ENCODE measurements around the gene VWCE. TPM values are rescaled to one million over a fixed set of nuclear protein-coding genes. Genes with fewer than 3 reads are reported as not detected.

VWCE gene
- polyA plus RNA-seq, 1 of the 3 experiments (the other 2 are of a cell fraction): 5.0 TPM

- TF ChIP-seq POLR2AphosphoS5 (IDR thresholded peaks at IDR 0.05; ENCODE audit: low read depth, low read length) (no peak), YY1 (IDR thresholded peaks at IDR 0.05; ENCODE audit: low read depth) (no peak), MXI1 (IDR thresholded peaks at IDR 0.05; ENCODE audit: low read depth, low read length) (no peak), ELF1 (IDR thresholded peaks at IDR 0.05) (no peak), SIN3A (IDR thresholded peaks at IDR 0.05; ENCODE audit: borderline replicate concordance, low read depth, low read length) (no peak), JUND (IDR thresholded peaks at IDR 0.05) (no peak), FOXJ3 (CRISPR knock-in tag; IDR thresholded peaks at IDR 0.05) (no peak), EP300 (IDR thresholded peaks at IDR 0.05; ENCODE audit: borderline replicate concordance in 1 of 2, low read depth in 1 of 2, low read length in 1 of 2) (no peak), NFIC (IDR thresholded peaks at IDR 0.05; ENCODE audit: borderline replicate concordance) (no peak), RXRA (IDR thresholded peaks at IDR 0.05; ENCODE audit: borderline replicate concordance, low read depth) (no peak)
- TF ChIP-seq, protein P1, sequence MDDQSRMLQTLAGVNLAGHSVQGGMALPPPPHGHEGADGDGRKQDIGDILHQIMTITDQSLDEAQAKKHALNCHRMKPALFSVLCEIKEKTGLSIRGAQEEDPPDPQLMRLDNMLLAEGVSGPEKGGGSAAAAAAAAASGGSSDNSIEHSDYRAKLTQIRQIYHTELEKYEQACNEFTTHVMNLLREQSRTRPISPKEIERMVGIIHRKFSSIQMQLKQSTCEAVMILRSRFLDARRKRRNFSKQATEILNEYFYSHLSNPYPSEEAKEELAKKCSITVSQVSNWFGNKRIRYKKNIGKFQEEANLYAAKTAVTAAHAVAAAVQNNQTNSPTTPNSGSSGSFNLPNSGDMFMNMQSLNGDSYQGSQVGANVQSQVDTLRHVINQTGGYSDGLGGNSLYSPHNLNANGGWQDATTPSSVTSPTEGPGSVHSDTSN (IDR thresholded peaks at IDR 0.05): no peak
- Histone ChIP-seq H3K79me2 (ENCODE audit: insufficient read depth) (peaks cover under 1% of the 10 kb centered on the region), H3K36me3 (replicated peaks in 1 of 2; ENCODE audit: control insufficient read depth in 1 of 2, insufficient read depth in 2 of 2, low read length in 1 of 2) (peaks cover 0 to 24% of the 10 kb centered on the region in 2 experiments), H3K27ac (ENCODE audit: low read depth in 2 of 2, low read length in 1 of 2) (no peak overlapping the region), H3F3A (replicated peaks; ENCODE audit: insufficient read depth) (no peaks in the 10 kb centered on the region), H3K4me3 (ENCODE audit: low read depth in 2 of 2, low read length in 1 of 2) (no peak overlapping the region), H3K4me2 (no peak overlapping the region), H3K9ac (no peak overlapping the region), H3K4me1 (ENCODE audit: control insufficient read depth in 1 of 2, insufficient read depth in 2 of 2, low read depth in 1 of 2, low read length in 1 of 2) (peaks cover 8 to 28% of the 10 kb centered on the region in 2 experiments; a peak in 2 of 4 replicates), H2AFZ (ENCODE audit: low read depth) (no peak overlapping the region), H3K9me2 (no peaks in the 10 kb centered on the region), H3K9me3 (no peaks in the 10 kb centered on the region), H3K27me3 (ENCODE audit: insufficient read depth) (no peaks in the 10 kb centered on the region), H4K20me1 (ENCODE audit: insufficient read depth) (no peaks in the 10 kb centered on the region)
- CTCF ChIA-PET: interaction anchor here (0.9 to 7.9 kb wide), 6 partner anchors 18 to 98 kb away, joined by 3 to 300 read pairs (median 55); partner anchors contain the start of genes CYB561A3, TMEM138 and TMEM216
- WGBS (ENCODE audit: low lambda C conversion rate): 93% methylated on average over 10 of the region's 15 CpGs
- POLR2A ChIA-PET: interaction anchor here (1.2 kb wide), 1 partner anchor 24 kb away, joined by 4 read pairs; the partner anchor contains the start of genes CYB561A3 and TMEM138
- DNase-seq: no peak
These were observed 42.8 kb upstream of the VWCE start for GRCh38 chr11:61337706-61338470.

DNA sequence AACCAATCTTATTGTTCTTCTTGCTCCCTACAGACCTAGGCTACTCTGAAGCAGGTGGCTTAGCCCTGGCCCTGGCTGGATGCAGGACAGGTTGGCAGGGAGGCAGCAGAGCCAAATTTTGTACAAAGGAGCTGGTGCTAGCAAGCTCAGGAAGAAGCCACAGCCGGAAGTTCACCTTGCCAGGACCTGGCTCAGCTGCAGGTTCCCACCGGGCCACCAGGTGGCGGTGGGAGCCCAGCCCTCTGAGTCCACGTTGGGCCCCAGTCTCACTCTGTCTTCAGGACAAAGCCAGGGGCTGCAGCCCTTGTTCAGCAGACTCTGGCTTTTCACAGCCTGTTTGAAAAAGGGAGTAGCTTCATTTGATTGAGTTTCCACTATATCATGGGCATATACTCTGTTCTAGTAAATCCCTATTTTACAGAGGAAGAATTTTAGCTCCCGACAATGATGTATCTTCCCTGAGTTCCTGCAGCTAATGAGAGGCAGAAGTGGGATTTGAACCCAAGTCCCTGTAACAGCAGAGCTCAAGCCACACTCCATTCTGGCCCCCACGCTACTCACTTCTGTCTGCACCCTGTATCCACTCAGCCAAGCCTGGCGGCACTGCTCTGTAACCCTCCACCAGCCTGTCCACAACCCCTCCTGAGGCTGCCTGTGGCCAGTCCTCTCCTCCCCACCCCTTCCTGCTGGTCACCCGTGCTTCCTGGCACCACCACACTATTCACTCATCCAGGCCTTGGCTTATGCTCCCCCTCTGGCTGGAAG is 41.2 kb upstream of the VWCE start:
- H3K27me3 ChIP-seq (ENCODE audit: insufficient read depth): no peaks in the 10 kb centered on the region
- H2AFZ ChIP-seq (ENCODE audit: low read depth): 0 out of 2 replicates have a peak overlapping the region, but pooled peaks have one; percentile 49
- peaks cover 16 to 37% of the 10 kb centered on the region in 2 experiments; a peak in 3 of 4 replicates for H3K4me1 ChIP-seq (ENCODE audit: control insufficient read depth in 1 of 2, insufficient read depth in 2 of 2, low read depth in 1 of 2, low read length in 1 of 2)
- H3K9me3 ChIP-seq: no peaks in the 10 kb centered on the region
- DNase-seq: peak; percentile 91
- TF ChIP-seq TEAD4 (IDR thresholded peaks at IDR 0.05; ENCODE audit: borderline replicate concordance, insufficient read depth) (no peak), MAX (IDR thresholded peaks at IDR 0.05; ENCODE audit: low read depth) (0 out of 2 replicates have a peak, but pooled peaks have one; percentile 36), EP300 (IDR thresholded peaks at IDR 0.05; ENCODE audit: borderline replicate concordance in 1 of 2, low read depth in 1 of 2, low read length in 1 of 2) (0 out of 4 replicates have a peak, but pooled peaks of 1 of the 2 experiments have one; percentile 21), RAD21 (IDR thresholded peaks at IDR 0.05; ENCODE audit: low read length) (peak; percentile 94), MEF2A (IDR thresholded peaks at IDR 0.05; ENCODE audit: borderline replicate concordance, low read depth) (no peak), RCOR1 (IDR thresholded peaks at IDR 0.05; ENCODE audit: low read length) (0 out of 2 replicates have a peak, but pooled peaks have one; percentile 45), CTCF (IDR thresholded peaks at IDR 0.05) (peak; percentile 93), GABPA (IDR thresholded peaks at IDR 0.05; ENCODE audit: low read depth) (no peak; the same call in 1 of the 2 replicates), CHD2 (IDR thresholded peaks at IDR 0.05; ENCODE audit: low read length, partially characterized antibody) (peak; percentile 73), SIN3A (IDR thresholded peaks at IDR 0.05; ENCODE audit: borderline replicate concordance, low read depth, low read length) (no peak), SMC3 (IDR thresholded peaks at IDR 0.05; ENCODE audit: low read depth, low read length) (peak; percentile 98), USF1 (IDR thresholded peaks at IDR 0.05; ENCODE audit: borderline replicate concordance, low read depth) (no peak)
- H3K9me2 ChIP-seq: no peaks in the 10 kb centered on the region
- H4K20me1 ChIP-seq (ENCODE audit: insufficient read depth): peaks cover 6% of the 10 kb centered on the region
- H3K79me2 ChIP-seq (ENCODE audit: insufficient read depth): peaks cover 16% of the 10 kb centered on the region
- H3K4me2 ChIP-seq: no peak overlapping the region
- no peaks in the 10 kb centered on the region for H3F3A ChIP-seq (replicated peaks; ENCODE audit: insufficient read depth)
- H3K4me3 ChIP-seq (ENCODE audit: low read depth in 2 of 2, low read length in 1 of 2): no peak overlapping the region; a peak in 1 of 4 replicates
- ChIA-PET CTCF (interaction anchor here (0.6 to 7.9 kb wide), 38 partner anchors 8 to 302 kb away, joined by 3 to 300 read pairs (median 5); partner anchors contain the start of genes CPSF7, CYB561A3, SDHAF2 and TMEM138), POLR2A (interaction anchor here (0.9 to 4.3 kb wide), 10 partner anchors 9 to 94 kb away, joined by 3 to 48 read pairs (median 4); partner anchors contain the start of genes CPSF7, CYB561A3, SDHAF2 and TMEM138)
- no peak overlapping the region for H3K9ac ChIP-seq
- H3K36me3 ChIP-seq (replicated peaks in 1 of 2; ENCODE audit: control insufficient read depth in 1 of 2, insufficient read depth in 2 of 2, low read length in 1 of 2): peaks cover 0 to 14% of the 10 kb centered on the region in 2 experiments
- WGBS (ENCODE audit: low lambda C conversion rate): 32% methylated on average over 8 of the region's 8 CpGs
- peak overlapping the region in 1 of 2 experiments; percentile 62; a peak in 1 of 4 replicates for H3K27ac ChIP-seq (ENCODE audit: low read depth in 2 of 2, low read length in 1 of 2)
